ENCODE measurements around the gene HMGN1. TPM values are rescaled to one million over a fixed set of nuclear protein-coding genes. Genes with fewer than 3 reads are reported as not detected.
A peak's percentile ranks its signal among the peaks of the same experiment; 100 is the strongest.
"Not testable (repeated sequence)": the region's sequence is repeated elsewhere in the genome, so short reads cannot be mapped to it uniquely, and the experiment has no call there.

Gene HMGN1
- total RNA-seq, 1 donor from 2014 or later: 409 TPM

- Mint-ChIP-seq H3K4me3 (ENCODE audit: unreplicated experiment) (no peak overlapping the region), H3K9me3 (ENCODE audit: unreplicated experiment) (no peaks in the 10 kb centered on the region), H3K4me1 (ENCODE audit: unreplicated experiment) (peaks cover 13% of the 10 kb centered on the region), H3K36me3 (ENCODE audit: low read depth, unreplicated experiment) (peaks cover 3% of the 10 kb centered on the region), H3K27ac (ENCODE audit: unreplicated experiment) (peak overlapping the region; percentile 89), H3K27me3 (ENCODE audit: unreplicated experiment) (peaks cover 7% of the 10 kb centered on the region)
- TF ChIP-seq, protein P1, sequence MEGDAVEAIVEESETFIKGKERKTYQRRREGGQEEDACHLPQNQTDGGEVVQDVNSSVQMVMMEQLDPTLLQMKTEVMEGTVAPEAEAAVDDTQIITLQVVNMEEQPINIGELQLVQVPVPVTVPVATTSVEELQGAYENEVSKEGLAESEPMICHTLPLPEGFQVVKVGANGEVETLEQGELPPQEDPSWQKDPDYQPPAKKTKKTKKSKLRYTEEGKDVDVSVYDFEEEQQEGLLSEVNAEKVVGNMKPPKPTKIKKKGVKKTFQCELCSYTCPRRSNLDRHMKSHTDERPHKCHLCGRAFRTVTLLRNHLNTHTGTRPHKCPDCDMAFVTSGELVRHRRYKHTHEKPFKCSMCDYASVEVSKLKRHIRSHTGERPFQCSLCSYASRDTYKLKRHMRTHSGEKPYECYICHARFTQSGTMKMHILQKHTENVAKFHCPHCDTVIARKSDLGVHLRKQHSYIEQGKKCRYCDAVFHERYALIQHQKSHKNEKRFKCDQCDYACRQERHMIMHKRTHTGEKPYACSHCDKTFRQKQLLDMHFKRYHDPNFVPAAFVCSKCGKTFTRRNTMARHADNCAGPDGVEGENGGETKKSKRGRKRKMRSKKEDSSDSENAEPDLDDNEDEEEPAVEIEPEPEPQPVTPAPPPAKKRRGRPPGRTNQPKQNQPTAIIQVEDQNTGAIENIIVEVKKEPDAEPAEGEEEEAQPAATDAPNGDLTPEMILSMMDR (IDR thresholded peaks at IDR 0.05; ENCODE audit: unreplicated experiment): no peak
- DNase-seq (ENCODE audit: low spot score): no peak
Measured at GRCh38 chr21:39377444-39378050, 28.7 kb upstream of the HMGN1 start.

DNA sequence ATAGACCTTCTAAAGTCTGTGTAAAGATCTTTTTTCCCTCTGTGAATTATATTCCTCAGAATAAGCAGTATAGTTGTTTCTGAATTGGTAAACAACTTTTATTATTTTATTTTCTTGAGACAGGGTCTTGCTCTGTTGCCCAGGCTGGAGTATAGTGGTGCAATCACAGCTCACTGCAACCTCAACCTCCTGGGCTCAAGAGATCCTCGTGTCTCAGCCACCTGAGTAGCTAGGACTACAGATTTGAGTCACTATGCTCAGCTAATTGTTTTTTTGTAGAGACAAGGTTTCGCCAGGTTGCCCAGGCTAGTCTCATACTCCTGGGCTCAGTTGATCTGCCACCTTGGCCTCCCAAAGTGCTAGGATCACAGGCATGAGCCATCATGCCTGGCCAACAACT, 26.6 kb upstream of the HMGN1 start:
- no peaks in the 10 kb centered on the region for H3K36me3 Mint-ChIP-seq (ENCODE audit: low read depth, unreplicated experiment)
- no peaks in the 10 kb centered on the region for H3K9me3 Mint-ChIP-seq (ENCODE audit: unreplicated experiment)
- TF ChIP-seq, protein P1 (IDR thresholded peaks at IDR 0.05; ENCODE audit: unreplicated experiment): no peak
- H3K4me3 Mint-ChIP-seq (ENCODE audit: unreplicated experiment): no peak overlapping the region
- no peak for DNase-seq (ENCODE audit: low spot score)
- H3K27ac Mint-ChIP-seq (ENCODE audit: unreplicated experiment): no peak overlapping the region
- H3K27me3 Mint-ChIP-seq (ENCODE audit: unreplicated experiment): peaks cover 3% of the 10 kb centered on the region
- peaks cover 3% of the 10 kb centered on the region for H3K4me1 Mint-ChIP-seq (ENCODE audit: unreplicated experiment)

GRCh38 chr21:39374046-39374445, 25.2 kb upstream of the HMGN1 start:
- Mint-ChIP-seq H3K27me3 (ENCODE audit: unreplicated experiment) (peaks cover 3% of the 10 kb centered on the region), H3K27ac (ENCODE audit: unreplicated experiment) (no peak overlapping the region), H3K4me1 (ENCODE audit: unreplicated experiment) (peaks cover 3% of the 10 kb centered on the region), H3K36me3 (ENCODE audit: low read depth, unreplicated experiment) (no peaks in the 10 kb centered on the region), H3K4me3 (ENCODE audit: unreplicated experiment) (no peak overlapping the region), H3K9me3 (ENCODE audit: unreplicated experiment) (no peaks in the 10 kb centered on the region)
- DNase-seq (ENCODE audit: low spot score): no peak
- TF ChIP-seq, protein P1 (IDR thresholded peaks at IDR 0.05; ENCODE audit: unreplicated experiment): no peak

GRCh38 chr21:39373634-39374033, 24.7 kb upstream of the HMGN1 start:
- TF ChIP-seq, protein P1 (IDR thresholded peaks at IDR 0.05; ENCODE audit: unreplicated experiment): no peak
- Mint-ChIP-seq H3K27ac (ENCODE audit: unreplicated experiment) (no peak overlapping the region), H3K4me1 (ENCODE audit: unreplicated experiment) (peaks cover 3% of the 10 kb centered on the region), H3K4me3 (ENCODE audit: unreplicated experiment) (no peak overlapping the region), H3K36me3 (ENCODE audit: low read depth, unreplicated experiment) (no peaks in the 10 kb centered on the region), H3K27me3 (ENCODE audit: unreplicated experiment) (peaks cover 3% of the 10 kb centered on the region), H3K9me3 (ENCODE audit: unreplicated experiment) (no peaks in the 10 kb centered on the region)
- peak; percentile 23 for DNase-seq (ENCODE audit: low spot score)

DNA sequence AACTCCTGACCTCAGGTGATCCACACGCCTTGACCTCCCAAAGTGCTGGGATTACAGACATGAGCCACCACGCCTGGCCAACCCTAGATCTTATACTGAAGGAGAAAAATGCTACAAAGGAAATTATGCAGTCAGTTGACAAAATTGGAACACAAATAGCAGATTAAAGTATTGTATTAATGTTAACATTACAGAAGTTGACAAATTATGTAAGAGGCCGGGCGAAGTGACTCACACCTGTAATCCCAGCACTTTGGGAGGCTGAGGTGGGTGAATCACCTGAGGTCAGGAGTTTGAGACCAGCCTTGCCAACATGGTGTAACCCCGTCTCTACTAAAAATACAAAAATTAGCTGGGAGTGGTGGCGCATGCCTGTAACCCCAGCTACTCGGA, 21.0 kb upstream of the HMGN1 start:
- H3K27ac Mint-ChIP-seq (ENCODE audit: unreplicated experiment); H3K27me3 Mint-ChIP-seq (ENCODE audit: unreplicated experiment); H3K4me1 Mint-ChIP-seq (ENCODE audit: unreplicated experiment); H3K9me3 Mint-ChIP-seq (ENCODE audit: unreplicated experiment); H3K36me3 Mint-ChIP-seq (ENCODE audit: low read depth, unreplicated experiment); DNase-seq (ENCODE audit: low spot score); H3K4me3 Mint-ChIP-seq (ENCODE audit: unreplicated experiment): not testable (repeated sequence)
